Measurements from ENCODE around the gene TGIF1. TPM values are rescaled to one million over a fixed set of nuclear protein-coding genes. Genes with fewer than 3 reads are reported as not detected.

TGIF1 gene
- total RNA-seq, 4 donors from 2014 or later: 87.5 to 114 (median 106) TPM

- intact Hi-C loops (cut with DNase I; ENCODE audit: low total_unique reads): no loop called here
- TF ChIP-seq, protein P1, sequence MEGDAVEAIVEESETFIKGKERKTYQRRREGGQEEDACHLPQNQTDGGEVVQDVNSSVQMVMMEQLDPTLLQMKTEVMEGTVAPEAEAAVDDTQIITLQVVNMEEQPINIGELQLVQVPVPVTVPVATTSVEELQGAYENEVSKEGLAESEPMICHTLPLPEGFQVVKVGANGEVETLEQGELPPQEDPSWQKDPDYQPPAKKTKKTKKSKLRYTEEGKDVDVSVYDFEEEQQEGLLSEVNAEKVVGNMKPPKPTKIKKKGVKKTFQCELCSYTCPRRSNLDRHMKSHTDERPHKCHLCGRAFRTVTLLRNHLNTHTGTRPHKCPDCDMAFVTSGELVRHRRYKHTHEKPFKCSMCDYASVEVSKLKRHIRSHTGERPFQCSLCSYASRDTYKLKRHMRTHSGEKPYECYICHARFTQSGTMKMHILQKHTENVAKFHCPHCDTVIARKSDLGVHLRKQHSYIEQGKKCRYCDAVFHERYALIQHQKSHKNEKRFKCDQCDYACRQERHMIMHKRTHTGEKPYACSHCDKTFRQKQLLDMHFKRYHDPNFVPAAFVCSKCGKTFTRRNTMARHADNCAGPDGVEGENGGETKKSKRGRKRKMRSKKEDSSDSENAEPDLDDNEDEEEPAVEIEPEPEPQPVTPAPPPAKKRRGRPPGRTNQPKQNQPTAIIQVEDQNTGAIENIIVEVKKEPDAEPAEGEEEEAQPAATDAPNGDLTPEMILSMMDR (IDR thresholded peaks at IDR 0.05): no peak
- TF ChIP-seq POLR2A (IDR thresholded peaks at IDR 0.05): no peak
- WGBS, 2 donors: 61 to 71% methylated on average over 10 of the region's 10 CpGs
- no peak overlapping the region for H3K4me3 ChIP-seq (ENCODE audit: low read depth, poor library complexity, severe bottlenecking)
- DNase-seq (ENCODE audit: low spot score in 2 of 2): no peak
These were observed 6.1 kb downstream of the TGIF1 start for GRCh38 chr18:3455907-3456685.

GRCh38 chr18:3456686-3457069 lies 6.7 kb downstream of the TGIF1 start:
- no peak overlapping the region for H3K4me3 ChIP-seq (ENCODE audit: low read depth, poor library complexity, severe bottlenecking)
- intact Hi-C loops (cut with DNase I; ENCODE audit: low total_unique reads): no loop called here
- TF ChIP-seq, protein P1 (IDR thresholded peaks at IDR 0.05): no peak
- no peak for TF ChIP-seq POLR2A (IDR thresholded peaks at IDR 0.05)
- WGBS, 2 donors: 33 to 53% methylated on average over 1 of the region's 1 CpG
- DNase-seq (ENCODE audit: low spot score in 2 of 2): no peak

DNA sequence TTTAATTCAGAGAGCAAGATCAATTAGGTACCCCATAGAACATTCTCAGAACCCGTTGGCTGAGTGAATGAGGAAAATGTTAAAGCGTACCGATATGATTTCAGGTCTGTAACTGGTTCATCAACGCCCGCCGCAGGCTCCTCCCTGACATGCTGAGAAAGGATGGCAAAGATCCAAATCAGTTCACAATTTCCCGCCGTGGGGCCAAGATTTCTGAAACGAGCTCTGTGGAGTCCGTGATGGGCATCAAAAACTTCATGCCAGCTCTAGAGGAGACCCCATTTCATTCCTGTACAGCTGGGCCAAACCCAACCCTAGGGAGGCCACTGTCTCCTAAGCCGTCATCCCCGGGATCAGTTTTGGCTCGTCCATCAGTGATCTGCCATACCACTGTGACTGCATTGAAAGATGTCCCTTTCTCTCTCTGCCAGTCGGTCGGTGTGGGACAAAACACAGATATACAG lies 7.3 kb downstream of the TGIF1 start:
- intact Hi-C loops (cut with DNase I; ENCODE audit: low total_unique reads): no loop called here
- DNase-seq (ENCODE audit: low spot score in 2 of 2): no peak
- 51 to 55% methylated on average over 15 of the region's 15 CpGs for WGBS, 2 donors
- H3K4me3 ChIP-seq (ENCODE audit: low read depth, poor library complexity, severe bottlenecking): no peak overlapping the region
- TF ChIP-seq POLR2A (IDR thresholded peaks at IDR 0.05): no peak
- TF ChIP-seq, protein P1 (IDR thresholded peaks at IDR 0.05): no peak

DNA sequence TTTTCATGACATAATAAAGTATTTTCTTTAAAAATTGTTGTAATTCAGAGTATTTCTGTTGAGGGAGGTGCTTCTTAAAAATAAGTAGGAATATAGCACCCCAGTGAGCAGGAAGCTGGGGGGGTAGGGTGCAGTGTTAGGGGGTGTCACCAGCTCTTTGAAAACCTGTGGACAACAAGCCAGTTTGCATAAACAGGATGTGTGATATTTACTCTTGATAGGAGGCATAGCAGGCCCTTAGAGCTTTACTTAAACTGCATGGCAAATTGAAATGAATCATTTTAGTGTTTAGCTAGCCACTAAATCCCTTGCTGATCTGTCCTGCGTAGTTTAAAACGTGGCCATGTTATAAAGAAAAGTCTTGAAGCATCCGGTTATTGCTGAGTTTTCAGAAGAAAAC lies 8.4 kb downstream of the TGIF1 start:
- H3K4me3 ChIP-seq (ENCODE audit: low read depth, poor library complexity, severe bottlenecking): no peak overlapping the region
- intact Hi-C loops (cut with DNase I; ENCODE audit: low total_unique reads): no loop called here
- TF ChIP-seq, protein P1 (IDR thresholded peaks at IDR 0.05): no peak
- TF ChIP-seq POLR2A (IDR thresholded peaks at IDR 0.05): no peak
- WGBS, 2 donors: 82 to 83% methylated on average over 3 of the region's 3 CpGs
- no peak for DNase-seq (ENCODE audit: low spot score in 2 of 2)

- no peak for DNase-seq (ENCODE audit: low spot score in 2 of 2)
- intact Hi-C loops (cut with DNase I; ENCODE audit: low total_unique reads): no loop called here
- TF ChIP-seq, protein P1 (IDR thresholded peaks at IDR 0.05): no peak
- no peak for TF ChIP-seq POLR2A (IDR thresholded peaks at IDR 0.05)
- WGBS, 2 donors: 79 to 86% methylated on average over 5 of the region's 5 CpGs
- H3K4me3 ChIP-seq (ENCODE audit: low read depth, poor library complexity, severe bottlenecking): no peak overlapping the region
These were observed 9.2 kb downstream of the TGIF1 start for GRCh38 chr18:3458952-3459853.

Measured in lower leg skin (tissue), 4 donors.